ENCODE results near the gene DPAGT1.
"Not testable (repeated sequence)": the region's sequence is repeated elsewhere in the genome, so short reads cannot be mapped to it uniquely, and the experiment has no call there.

Gene DPAGT1

GRCh38 chr11:119093942-119094815 is 7.5 kb downstream of the DPAGT1 start:
- DNase-seq (ENCODE audit: low spot score) = no peak

GRCh38 chr11:119092880-119093842 is 8.5 kb downstream of the DPAGT1 start:
- DNase-seq (ENCODE audit: low spot score) = no peak

- DNase-seq (ENCODE audit: low spot score) = no peak
Measured at GRCh38 chr11:119091966-119092879, 9.4 kb downstream of the DPAGT1 start.

- DNase-seq (ENCODE audit: low spot score) = no peak
Measured at GRCh38 chr11:119091178-119091577, 10.5 kb downstream of the DPAGT1 start.

GRCh38 chr11:119089319-119089718 is 12.3 kb downstream of the DPAGT1 start:
- no peak for DNase-seq (ENCODE audit: low spot score)

GRCh38 chr11:119088406-119088805 is 13.2 kb downstream of the DPAGT1 start:
- no peak for DNase-seq (ENCODE audit: low spot score)

GRCh38 chr11:119087747-119088241 is 13.9 kb downstream of the DPAGT1 start:
- no peak for DNase-seq (ENCODE audit: low spot score)

GRCh38 chr11:119087123-119087522 is 14.5 kb downstream of the DPAGT1 start:
- DNase-seq (ENCODE audit: low spot score) = no peak

GRCh38 chr11:119085437-119085847 is 16.2 kb downstream of the DPAGT1 start:
- DNase-seq (ENCODE audit: low spot score) = peak; percentile 37

- DNase-seq (ENCODE audit: low spot score) = peak; percentile 93
Measured at GRCh38 chr11:119084663-119085436, 16.8 kb downstream of the DPAGT1 start, which contains the start of gene HMBS. HMBS (plus strand) TSS chr11:119084881; CDS start chr11:119085034, 153 bp downstream.

- no peak for DNase-seq (ENCODE audit: low spot score)
Measured at GRCh38 chr11:119081682-119082260, 19.9 kb downstream of the DPAGT1 start.

- no peak for DNase-seq (ENCODE audit: low spot score)
Measured at GRCh38 chr11:119078675-119079420, 22.8 kb downstream of the DPAGT1 start.

GRCh38 chr11:119077839-119078238 is 23.8 kb downstream of the DPAGT1 start:
- DNase-seq (ENCODE audit: low spot score) = no peak

GRCh38 chr11:119067371-119068222 is 34.1 kb downstream of the DPAGT1 start, which contains the start of gene VPS11:
VPS11 (plus strand) TSS chr11:119067818; CDS start chr11:119067824, 6 bp downstream.
- peak; percentile 98 for DNase-seq (ENCODE audit: low spot score)

- peak; percentile 50 for DNase-seq (ENCODE audit: low spot score)
Measured at GRCh38 chr11:119065369-119065768, 36.3 kb downstream of the DPAGT1 start.

GRCh38 chr11:119062779-119063178 is 38.9 kb downstream of the DPAGT1 start:
- no peak for DNase-seq (ENCODE audit: low spot score)

GRCh38 chr11:119061256-119061655 is 40.4 kb downstream of the DPAGT1 start:
- no peak for DNase-seq (ENCODE audit: low spot score)

GRCh38 chr11:119059128-119059527 is 42.5 kb downstream of the DPAGT1 start:
- not testable (repeated sequence) for DNase-seq (ENCODE audit: low spot score)
